GM19193 (cell line): Measurements from ENCODE around the gene KICS2.

ENCODE experiments used
- POLR2A ChIP-seq: IDR thresholded peaks from 4 replicates; pipeline ENCODE4 v1.6.1; 2011; ENCODE audit not compliant: insufficient read depth, insufficient read length; ENCODE audit errors: extremely low read depth

The KICS2 gene

DNA sequence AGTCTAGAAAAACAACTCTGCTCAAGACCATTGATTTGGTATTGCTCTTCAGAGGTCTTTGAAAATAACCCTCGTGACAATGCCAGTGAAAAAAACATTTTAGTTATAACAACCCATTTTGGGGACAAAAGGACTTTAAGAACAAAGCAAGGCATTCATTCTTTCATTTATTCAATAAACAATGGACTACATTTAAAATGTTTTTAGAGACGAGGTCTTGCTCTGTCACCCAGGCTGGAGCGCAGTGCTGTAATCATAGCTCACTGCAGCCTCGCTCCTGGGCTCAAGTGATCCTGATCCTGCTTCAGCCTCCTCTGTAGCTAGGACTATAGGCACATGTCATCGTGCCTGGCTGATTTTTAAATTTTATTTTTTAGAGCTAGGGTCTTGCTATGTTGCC, 7.7 kb upstream of the KICS2 start:
- no peak for TF ChIP-seq POLR2A

DNA sequence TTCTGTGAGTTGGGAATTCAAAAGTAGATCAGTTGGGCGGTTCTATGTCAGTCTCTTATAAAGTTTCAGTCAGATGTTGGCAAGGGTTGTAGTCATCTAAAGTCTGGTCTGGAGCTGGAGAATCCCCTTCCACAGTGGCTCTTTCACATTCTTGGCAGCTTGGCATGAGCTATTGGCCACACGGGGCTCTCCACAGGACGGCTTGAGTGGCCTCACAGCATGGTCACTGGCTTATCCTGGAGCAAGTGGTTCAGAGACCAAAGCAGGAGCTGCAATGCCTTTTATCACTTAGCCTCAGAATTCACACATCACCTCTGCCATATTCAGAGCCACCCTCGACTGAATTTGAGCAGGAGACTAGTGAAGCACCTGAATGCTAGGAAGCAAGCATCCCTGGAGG, 7.1 kb upstream of the KICS2 start:
- TF ChIP-seq POLR2A: no peak

DNA sequence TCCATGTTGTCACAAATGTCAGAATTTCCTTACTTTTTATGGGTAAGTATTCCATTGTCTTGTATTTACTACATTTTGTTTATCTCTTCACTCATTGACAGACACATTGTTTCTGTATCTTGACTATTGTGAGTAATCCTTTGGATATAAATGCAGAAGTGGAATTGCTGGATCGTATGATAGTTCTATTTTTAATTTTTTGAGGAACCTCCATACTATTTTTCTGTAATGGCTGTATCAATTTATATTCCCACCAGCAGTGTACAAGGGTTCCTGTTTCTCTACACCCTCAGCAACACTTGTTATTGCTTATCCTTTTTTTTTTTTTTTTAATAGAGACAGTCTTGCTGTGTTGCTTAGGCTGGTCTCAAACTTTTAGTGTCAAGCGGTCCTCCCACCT, 3.5 kb upstream of the KICS2 start:
- TF ChIP-seq POLR2A: no peak

DNA sequence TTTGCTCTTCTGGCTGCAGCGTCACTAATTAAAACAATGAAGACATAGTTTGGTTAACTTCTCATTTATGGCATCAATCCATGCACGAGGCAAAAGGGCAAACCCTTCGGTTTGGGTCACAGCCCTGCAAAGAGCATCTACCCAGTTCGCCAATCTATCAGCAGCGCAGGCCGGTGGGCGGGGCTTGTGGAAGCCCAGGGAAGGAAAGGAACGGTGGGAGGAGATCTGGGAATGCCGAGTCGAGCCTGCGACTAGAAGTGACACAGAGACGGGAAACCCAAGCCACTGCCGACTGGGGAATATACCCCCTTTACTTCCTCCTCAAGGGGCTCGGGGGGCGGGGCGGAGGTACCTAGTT, 466 bp downstream of the KICS2 start:
- TF ChIP-seq POLR2A: no peak

DNA sequence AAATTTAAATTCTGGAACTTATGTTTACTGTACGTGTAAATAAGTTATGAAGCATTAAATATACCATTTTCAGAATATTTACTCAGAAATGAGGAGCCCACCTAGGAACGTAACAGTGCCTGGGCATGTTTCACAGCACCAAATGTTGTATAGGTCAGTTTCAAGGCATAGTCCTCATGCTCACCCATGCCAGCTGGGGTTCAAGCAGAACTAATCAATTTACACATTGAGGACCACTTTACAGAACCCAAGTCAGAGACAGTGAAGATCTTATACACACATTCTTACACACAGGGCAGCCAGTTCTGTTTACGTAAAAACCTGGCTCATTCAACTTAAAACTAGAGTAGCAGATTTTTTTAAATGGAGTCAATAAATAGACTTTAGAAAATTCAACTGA, 2.0 kb downstream of the KICS2 start:
- TF ChIP-seq POLR2A: no peak

DNA sequence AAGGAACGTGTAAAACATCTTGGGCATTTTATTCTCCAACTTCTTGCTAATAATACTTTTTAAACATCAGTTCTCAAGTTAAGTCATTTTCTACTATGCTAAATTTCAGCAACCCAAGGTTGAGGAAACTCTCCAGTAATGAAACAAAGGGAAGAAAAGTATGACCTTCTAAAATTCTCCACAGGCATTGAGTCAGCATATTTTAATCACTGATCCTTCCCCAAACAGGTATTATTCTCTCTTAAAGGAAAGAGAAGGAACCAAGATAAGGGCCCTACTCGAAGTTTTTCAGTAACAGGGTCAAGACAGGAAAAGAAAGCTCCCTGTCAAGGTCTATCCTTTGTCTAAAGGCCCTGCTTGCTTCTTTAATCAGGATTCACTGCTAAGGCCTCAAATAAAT, 3.0 kb downstream of the KICS2 start:
- no peak for TF ChIP-seq POLR2A

DNA sequence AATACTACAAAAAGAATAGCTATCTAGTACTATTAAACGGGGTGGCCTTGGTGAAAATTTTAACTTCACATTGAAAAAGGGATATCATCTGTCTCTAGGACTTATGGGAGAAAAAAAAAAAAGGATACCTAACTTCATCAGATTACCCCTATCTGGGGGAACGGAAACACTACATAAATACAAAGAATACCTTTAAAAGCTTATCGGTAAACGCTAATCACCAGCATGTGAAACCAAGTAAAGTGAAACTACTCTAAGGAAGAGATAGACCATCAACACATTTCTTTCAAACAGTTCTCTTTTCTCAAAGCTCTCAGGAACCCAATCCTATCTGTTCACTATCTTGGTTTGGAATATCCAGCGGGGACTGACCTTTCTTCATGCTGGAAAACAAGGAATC, 3.5 kb downstream of the KICS2 start:
- no peak for TF ChIP-seq POLR2A

DNA sequence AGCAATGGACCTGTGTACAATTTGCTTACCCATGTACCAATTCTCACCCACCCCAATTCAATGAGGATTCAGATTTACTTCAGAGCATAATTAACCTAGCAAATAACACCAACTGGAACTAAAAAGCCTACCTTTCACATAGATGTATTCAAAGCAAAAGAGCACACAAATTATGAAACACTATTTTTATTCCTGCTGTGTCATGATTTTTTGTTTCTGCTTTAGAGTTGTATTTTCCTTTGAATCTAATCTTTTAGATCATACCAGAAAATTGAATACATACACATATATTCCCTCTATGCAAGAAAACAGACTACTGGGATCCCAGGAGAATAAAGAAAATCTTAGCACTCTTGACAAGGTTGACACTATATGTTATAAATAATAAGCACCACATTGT, 5.9 kb downstream of the KICS2 start:
- no peak for TF ChIP-seq POLR2A

DNA sequence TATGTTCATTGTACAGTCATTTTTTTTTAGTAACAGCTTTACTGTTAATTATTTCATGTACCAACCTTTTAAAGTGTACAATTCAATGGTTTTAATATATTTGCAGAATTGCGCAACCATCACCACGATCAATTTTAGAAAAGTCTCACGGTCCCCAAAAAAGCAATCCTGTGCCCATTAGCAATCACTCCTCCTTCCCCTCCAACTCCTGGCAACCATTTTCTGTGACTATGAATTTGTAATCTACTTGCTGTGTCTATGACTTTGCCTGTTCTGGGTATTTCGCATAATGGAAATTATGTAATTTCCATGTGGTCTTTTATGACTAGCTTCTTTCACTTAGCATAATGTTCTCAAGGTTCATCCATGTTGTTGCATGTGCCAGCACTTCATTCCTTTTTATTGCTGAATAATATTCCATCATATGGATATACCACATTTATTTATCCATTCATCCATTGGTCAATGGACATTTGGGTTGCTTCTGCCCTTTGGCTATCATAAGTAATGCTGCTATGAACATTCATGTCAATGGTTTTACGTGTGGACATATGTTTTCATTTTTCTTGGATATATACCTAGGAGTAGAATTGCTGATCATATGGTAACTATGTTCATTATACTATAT, 9.9 kb downstream of the KICS2 start:
- TF ChIP-seq POLR2A: no peak

DNA sequence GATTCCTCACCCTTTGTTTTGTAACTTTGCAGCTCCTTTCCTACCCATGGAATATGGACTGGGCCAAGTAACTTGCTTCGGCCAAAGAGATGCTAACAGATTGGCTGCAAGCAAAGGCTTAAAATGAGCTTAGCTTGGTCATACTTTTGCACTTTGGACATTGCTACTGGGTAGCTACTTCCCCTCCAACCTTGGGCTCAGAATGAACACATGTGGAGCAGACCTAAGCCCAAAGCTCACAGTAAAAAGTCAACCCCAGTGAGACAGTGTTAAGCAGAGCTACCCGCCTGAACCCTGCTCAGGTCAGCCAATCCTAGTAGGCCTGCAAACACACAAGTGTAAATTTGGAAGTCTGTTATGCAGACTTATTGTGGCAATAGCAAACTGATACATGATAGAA, 14.6 kb downstream of the KICS2 start:
- no peak for TF ChIP-seq POLR2A

DNA sequence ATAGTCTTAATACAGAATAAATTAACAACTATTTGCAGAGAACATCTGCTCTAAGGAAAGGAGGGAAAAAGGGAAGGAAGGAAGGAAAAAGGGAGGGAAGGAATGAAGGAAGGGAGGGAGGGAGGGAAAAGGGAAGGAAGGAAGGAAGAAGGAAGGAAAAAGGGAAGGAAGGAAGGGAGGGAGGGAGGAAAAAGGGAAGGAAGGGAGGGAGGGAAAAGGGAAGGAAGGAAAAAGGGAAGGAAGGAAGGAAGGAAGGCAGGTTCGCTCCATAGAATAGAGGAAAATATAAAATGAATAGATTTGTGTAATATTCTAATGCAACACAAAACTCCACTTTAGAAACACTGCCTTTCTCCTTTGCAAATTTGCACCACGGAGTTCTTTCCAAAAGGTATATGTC, 16.6 kb downstream of the KICS2 start:
- no peak for TF ChIP-seq POLR2A

DNA sequence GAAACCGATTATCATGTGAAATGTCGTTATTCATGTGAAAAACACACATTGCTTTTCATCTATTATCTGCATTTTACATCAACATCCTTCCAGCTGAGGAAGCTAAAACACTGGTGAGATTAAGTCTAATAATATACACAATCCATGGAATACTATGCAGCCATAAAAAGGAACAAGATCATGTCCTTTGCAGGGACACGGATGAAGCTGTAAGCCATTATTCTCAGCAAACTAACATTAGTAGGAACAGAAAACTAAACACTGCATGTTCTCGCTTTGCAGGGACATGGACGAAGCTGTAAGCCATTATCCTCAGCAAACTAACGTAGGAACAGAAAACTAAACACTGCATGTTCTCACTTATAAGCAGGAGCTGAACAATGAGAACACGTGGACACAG, 18.3 kb downstream of the KICS2 start:
- no peak for TF ChIP-seq POLR2A

DNA sequence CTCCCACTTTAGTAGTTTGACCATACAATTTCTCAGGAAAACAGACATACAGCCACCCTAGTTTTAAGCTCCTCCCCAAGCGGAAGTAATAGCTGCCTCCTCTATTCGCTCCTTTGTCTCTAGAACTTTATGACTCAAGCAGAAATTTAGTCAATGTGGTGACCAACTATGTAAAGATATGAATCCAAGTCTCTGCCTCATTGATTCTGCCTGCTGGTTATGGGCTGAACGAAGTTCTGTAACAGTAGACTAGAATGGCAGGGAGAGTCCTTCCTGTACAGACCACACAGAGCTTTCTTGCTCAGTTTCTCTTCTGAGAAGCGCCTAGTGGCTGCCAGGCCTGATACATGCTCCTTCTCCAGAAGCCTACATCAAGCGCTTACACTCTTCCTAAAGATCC, 19.1 kb downstream of the KICS2 start:
- TF ChIP-seq POLR2A: no peak

DNA sequence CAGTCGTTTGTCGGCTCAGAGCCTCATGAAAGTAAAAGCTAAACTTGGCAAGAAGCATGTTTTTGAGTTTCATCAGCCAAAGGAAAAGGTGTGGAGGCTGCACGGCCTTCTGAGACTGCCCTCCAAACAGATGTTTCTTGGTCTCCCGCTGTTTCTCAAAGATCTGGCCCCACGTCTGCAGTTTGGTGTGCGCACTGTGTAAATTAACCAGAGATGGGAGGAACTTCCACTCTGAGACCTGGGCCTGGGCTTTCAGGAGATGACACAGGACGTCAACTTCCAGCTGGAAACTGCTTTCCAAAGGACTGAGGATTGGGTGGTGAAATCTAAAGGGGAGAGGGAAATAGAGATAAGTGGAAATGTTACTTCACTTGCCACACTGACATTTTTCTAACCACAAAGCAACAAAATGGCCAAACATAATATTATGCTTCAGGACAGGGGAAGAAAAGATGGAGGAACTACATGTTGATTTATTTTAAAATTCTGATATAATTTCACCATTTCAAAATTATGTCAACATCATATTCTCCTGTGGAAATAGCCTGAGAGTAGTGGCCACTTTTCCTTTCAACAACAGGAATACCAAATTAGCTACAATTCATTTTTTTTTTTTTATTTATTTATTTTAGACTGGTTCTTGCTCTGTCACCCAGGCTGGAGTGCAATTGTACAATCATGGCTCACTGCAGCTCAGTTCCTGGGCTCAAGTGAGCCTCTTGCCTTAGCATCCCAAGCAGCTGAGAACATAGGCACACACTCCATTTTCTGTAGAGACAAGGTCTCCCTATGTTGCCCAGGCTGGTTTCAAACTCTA, 27.6 kb downstream of the KICS2 start:
- TF ChIP-seq POLR2A: no peak

DNA sequence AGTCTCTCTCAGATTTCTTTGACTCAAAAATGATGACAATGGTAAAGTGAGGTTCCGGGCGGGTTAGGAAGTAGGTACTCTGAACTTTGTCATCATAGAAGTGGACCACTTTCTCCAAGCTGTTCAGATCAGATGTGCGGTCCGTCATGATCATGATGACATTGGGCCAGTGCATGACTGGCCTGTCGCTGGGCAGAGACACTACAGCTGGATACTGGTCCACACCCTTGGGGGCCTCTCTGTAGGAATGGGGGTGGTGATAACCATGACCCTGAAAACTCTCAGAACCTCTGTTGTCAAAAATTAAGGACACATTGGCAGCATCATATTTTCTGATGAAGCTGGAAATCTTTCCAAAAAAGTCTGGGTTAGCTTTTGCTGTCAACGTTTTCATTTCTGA, 28.2 kb downstream of the KICS2 start:
- no peak for TF ChIP-seq POLR2A

DNA sequence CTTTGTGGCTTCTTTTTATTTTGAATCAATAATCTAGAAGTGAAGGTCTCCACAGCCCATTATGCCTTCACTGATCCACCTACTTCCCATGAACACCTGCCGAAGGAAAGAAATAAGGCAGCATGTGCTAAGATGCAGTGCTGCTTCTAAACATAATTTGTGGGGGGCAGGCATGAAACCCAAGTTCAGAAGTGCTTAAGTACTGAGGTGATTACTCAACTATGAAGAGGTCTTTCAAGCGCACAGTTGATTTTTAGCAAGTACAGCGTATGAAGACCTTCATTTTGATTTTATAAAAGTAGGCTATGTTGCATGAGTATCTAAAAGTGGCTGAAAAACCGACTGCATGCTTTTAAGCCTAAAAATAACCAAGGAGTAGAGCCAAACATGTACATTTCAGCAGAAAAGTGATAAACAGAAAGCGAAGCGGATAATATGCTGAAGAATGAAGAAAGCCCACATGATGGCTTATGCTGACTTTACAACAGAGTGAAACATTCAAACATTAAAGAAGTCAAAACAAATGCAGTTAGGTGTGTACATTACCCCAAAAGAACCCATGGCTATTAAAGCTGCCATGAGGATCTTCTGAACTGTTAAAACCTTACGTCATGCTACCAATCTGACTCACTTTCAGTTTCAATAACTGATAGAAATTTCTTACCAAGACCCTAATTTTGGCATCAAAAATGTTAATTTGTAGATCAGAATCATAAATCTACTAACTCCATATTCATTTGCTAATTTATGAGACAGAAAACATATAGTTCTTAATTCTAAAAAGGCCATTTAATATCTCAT, 29.3 kb downstream of the KICS2 start:
- no peak for TF ChIP-seq POLR2A
